Measurements from ENCODE around the gene SYTL4. TPM values are rescaled to one million over a fixed set of nuclear protein-coding genes. Genes with fewer than 3 reads are reported as not detected.
"Not testable (repeated sequence)": the region's sequence is repeated elsewhere in the genome, so short reads cannot be mapped to it uniquely, and the experiment has no call there.

Gene SYTL4
- total and polyA plus RNA-seq, 9 donors: 42.0 to 132 (median 68.0) TPM

GRCh38 chrX:100743009-100743607 lies 11.2 kb upstream of the SYTL4 start:
- Histone ChIP-seq H3K36me3 (no peaks in the 10 kb centered on the region), H3K4me3 (no peak overlapping the region), H3K27ac (peak overlapping the region in 1 of 2 donors; percentile 34), H3K9me3 (no peaks in the 10 kb centered on the region), H3K27me3 (no peaks in the 10 kb centered on the region), H3K4me1 (ENCODE audit: insufficient read depth) (peaks cover 4% of the 10 kb centered on the region)
- no peak for DNase-seq
- WGBS, 3 donors: 26 to 33% (median 27%) methylated on average over 2 of the region's 2 CpGs
- TF ChIP-seq POLR2A (IDR thresholded peaks at IDR 0.05): no peak
- no peak for TF ChIP-seq EP300 (IDR thresholded peaks at IDR 0.05)
- no peak for TF ChIP-seq CTCF (IDR thresholded peaks at IDR 0.05)
- intact Hi-C loops (cut with DNase I): no loop called here

- intact Hi-C loops (cut with DNase I); H3K36me3 ChIP-seq: not testable (repeated sequence)
- 90 to 98% methylated on average over 16 to 19 of the region's 30 CpGs; no CpG with 5 or more reads in 1 of the 3 donors for WGBS, 3 donors
Observed at GRCh38 chrX:100724006-100724405, 7.9 kb downstream of the SYTL4 start.

GRCh38 chrX:100721328-100721727 lies 10.6 kb downstream of the SYTL4 start:
- Histone ChIP-seq H3K27me3 (no peaks in the 10 kb centered on the region), H3K4me3 (no peak overlapping the region), H3K4me1 (ENCODE audit: insufficient read depth) (no peaks in the 10 kb centered on the region), H3K36me3 (no peaks in the 10 kb centered on the region), H3K9me3 (no peaks in the 10 kb centered on the region), H3K27ac (no peak overlapping the region)
- DNase-seq: no peak
- intact Hi-C loops (cut with DNase I): no loop called here
- no peak for TF ChIP-seq POLR2A (IDR thresholded peaks at IDR 0.05)
- TF ChIP-seq EP300 (IDR thresholded peaks at IDR 0.05): no peak
- no peak for TF ChIP-seq CTCF (IDR thresholded peaks at IDR 0.05)

More at GRCh38 chrX:100724006-100724405, 7.9 kb downstream of the SYTL4 start:
- DNase-seq; H3K27me3 ChIP-seq; H3K27ac ChIP-seq; H3K4me3 ChIP-seq; H3K4me1 ChIP-seq (ENCODE audit: insufficient read depth); H3K9me3 ChIP-seq: not testable (repeated sequence)

- no peak overlapping the region for H3K27ac ChIP-seq
- intact Hi-C loops (cut with DNase I): no loop called here
Observed at GRCh38 chrX:100720301-100720700, 11.6 kb downstream of the SYTL4 start.

More at GRCh38 chrX:100720301-100720700, 11.6 kb downstream of the SYTL4 start:
- no peaks in the 10 kb centered on the region for H3K27me3 ChIP-seq
- 22 to 41% (median 36%) methylated on average over 2 of the region's 2 CpGs for WGBS, 3 donors
- H3K4me1 ChIP-seq (ENCODE audit: insufficient read depth): no peaks in the 10 kb centered on the region
- no peak for DNase-seq
- no peaks in the 10 kb centered on the region for H3K36me3 ChIP-seq
- no peak overlapping the region for H3K4me3 ChIP-seq
- TF ChIP-seq CTCF (IDR thresholded peaks at IDR 0.05) (no peak), POLR2A (IDR thresholded peaks at IDR 0.05) (no peak), EP300 (IDR thresholded peaks at IDR 0.05) (no peak)
- no peaks in the 10 kb centered on the region for H3K9me3 ChIP-seq
